ENCODE measurements around the gene RAB13.
"Not testable (repeated sequence)": the region's sequence is repeated elsewhere in the genome, so short reads cannot be mapped to it uniquely, and the experiment has no call there.

DNA sequence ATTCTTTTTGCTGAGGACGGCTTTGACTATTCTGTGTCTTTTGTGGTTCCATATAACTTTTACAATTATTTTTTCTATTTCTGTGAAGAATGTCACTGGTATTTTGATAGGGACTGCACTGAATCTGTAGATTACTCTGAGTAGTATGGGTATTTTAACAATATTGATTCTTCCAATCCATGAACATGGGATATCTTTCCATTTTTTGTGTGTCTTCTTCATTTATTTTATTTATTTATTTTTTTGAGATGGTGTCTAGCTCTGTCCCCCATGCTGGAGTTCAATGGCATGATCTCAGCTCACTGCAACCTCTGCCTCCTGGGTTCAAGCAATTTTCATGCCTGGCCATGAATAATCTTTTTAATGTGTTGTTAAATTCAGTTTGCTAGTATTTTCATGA lies 47.6 kb upstream of the RAB13 start:
- TF ChIP-seq EP300 (IDR thresholded peaks at IDR 0.05) = not testable (repeated sequence)
- TF ChIP-seq, protein P1, sequence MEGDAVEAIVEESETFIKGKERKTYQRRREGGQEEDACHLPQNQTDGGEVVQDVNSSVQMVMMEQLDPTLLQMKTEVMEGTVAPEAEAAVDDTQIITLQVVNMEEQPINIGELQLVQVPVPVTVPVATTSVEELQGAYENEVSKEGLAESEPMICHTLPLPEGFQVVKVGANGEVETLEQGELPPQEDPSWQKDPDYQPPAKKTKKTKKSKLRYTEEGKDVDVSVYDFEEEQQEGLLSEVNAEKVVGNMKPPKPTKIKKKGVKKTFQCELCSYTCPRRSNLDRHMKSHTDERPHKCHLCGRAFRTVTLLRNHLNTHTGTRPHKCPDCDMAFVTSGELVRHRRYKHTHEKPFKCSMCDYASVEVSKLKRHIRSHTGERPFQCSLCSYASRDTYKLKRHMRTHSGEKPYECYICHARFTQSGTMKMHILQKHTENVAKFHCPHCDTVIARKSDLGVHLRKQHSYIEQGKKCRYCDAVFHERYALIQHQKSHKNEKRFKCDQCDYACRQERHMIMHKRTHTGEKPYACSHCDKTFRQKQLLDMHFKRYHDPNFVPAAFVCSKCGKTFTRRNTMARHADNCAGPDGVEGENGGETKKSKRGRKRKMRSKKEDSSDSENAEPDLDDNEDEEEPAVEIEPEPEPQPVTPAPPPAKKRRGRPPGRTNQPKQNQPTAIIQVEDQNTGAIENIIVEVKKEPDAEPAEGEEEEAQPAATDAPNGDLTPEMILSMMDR (IDR thresholded peaks at IDR 0.05) = not testable (repeated sequence)

Data from esophagus muscularis mucosa (tissue), 3 donors.